Stimulated activated CD8-positive, alpha-beta memory T cell treated with anti-CD3 and anti-CD28 coated beads, Interleukin-4, amount 100 ng/mL, for 24 hours (primary cell): Measurements from ENCODE around the gene KPNA1.

Experiments
- DNase-seq: peaks from one replicate; pipeline ENCODE4 v3.0.0-alpha.2; 2020; ENCODE audit warnings: low read depth

KPNA1 gene

DNA sequence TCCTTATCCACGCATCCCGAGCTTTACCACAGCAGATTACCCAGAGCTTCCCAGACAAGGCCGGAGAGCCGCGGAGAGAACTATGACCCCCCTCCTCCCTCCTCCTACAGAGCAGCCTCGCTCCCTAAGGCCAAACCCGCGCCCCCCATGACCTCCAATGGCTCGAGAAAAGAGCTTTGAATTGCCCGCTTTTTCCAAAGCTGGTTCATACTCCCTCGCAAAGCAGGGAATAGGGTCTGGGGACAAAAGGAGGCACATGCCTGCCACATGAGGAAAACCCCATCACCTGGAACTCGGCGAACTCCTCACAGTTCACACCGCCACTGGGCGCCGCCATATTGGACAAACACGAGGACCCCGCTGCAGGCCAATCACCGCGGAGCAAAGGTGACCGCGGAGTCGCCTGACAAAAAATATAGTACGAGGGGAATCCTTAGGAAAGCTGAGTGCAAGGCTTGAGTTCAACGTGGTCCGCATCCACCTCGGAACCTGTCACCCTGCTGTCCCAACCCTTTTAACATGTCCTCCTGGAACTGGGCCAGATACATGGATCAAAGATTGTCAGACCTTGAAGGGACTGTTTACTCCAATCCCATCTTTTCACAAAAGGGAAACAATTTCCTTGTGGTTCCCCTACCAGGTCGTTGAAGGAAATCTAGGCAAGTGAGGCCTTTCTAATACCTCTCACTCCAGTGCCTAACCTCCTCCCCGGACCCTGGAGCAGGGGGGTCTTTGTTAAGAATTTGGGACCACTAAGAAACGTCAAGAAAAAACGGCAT lies 131.7 kb downstream of the KPNA1 start, which contains the start of gene MIX23:
Gene MIX23 (minus strand): TSS at position 344 of the 779 bp plus-strand sequence. CDS start 7 bp downstream, at position 337.
- DNase-seq: peak; percentile 78

DNA sequence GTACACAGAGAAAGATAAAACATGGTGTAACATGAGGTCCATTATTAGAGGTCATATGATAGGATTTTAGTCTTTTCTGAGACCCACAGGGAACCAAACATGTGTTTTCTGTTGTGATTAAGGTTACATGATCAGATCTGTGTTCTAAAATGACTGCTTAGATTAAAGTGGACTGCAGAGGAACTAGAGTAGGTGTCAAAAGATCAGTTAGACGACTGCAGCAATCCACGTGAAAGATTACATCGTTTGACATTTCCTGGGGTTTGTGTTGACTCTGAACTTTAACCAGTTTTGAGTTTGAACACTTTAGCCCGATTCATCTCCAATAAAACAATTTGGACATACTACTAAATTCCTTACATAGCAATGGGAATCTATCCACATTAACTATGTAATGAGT lies 136.8 kb downstream of the KPNA1 start:
- no peak for DNase-seq

DNA sequence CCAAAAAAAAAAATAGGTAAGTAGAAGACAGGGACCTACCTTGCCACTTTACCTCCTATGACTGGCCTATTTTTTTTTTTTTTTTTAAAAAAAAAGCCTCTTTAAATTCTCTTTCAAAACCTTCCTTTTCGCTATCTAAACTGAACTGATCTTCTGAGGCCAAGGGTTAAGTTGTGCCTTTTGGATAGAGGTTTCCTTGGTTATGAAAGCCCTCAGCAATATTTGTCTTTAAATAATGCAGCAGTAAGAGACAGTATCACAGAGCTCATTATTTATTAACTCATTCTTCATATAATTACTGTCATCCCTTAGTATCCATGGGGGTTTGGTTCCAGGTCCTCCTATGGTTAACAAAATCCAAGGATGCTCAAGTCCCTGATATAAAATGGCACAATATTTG lies 140.7 kb downstream of the KPNA1 start:
- no peak for DNase-seq
